HFF-Myc (cell line): Measurements from ENCODE around the gene TDRKH.

Experiments used
- DNase-seq: peaks from one replicate; pipeline ENCODE4 v3.0.0-alpha.2; 2011; ENCODE audit warnings: low read depth; ENCODE audit errors: extremely low read depth
- H3K4me3 ChIP-seq: replicated peaks from 2 replicates; pipeline ENCODE4 v1.5.1; 2011; ENCODE audit warnings: low read depth, mild to moderate bottlenecking, control low read depth, low read length
- TF ChIP-seq, protein P1 (sequence below): IDR thresholded peaks from 2 replicates; pipeline ENCODE4 v1.5.1; 2012; ENCODE audit warnings: mild to moderate bottlenecking, low read depth, low read length, control low read depth; ENCODE audit errors: missing control alignments

Gene TDRKH

DNA sequence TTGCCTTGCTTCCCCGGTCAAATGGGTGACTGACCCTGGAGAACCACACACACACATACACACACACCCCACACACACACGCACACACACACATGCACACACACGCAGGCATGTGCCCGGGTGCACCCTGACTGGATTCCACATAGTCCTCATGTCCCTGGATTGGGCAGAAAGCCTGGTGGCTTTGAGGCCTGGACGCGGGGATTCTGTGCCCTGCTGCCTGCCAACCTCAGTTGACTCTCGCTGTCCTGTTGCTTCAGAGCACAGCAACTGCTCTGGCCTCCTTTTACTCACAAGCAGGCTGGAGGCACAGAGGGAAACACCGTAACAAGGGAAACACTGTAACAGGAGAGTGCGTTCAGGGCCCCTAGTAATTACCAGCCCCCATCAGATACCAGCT lies 34.9 kb upstream of the TDRKH start:
- no peak for DNase-seq
- TF ChIP-seq, protein P1, sequence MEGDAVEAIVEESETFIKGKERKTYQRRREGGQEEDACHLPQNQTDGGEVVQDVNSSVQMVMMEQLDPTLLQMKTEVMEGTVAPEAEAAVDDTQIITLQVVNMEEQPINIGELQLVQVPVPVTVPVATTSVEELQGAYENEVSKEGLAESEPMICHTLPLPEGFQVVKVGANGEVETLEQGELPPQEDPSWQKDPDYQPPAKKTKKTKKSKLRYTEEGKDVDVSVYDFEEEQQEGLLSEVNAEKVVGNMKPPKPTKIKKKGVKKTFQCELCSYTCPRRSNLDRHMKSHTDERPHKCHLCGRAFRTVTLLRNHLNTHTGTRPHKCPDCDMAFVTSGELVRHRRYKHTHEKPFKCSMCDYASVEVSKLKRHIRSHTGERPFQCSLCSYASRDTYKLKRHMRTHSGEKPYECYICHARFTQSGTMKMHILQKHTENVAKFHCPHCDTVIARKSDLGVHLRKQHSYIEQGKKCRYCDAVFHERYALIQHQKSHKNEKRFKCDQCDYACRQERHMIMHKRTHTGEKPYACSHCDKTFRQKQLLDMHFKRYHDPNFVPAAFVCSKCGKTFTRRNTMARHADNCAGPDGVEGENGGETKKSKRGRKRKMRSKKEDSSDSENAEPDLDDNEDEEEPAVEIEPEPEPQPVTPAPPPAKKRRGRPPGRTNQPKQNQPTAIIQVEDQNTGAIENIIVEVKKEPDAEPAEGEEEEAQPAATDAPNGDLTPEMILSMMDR, result no peak
- H3K4me3 ChIP-seq, result no peak overlapping the region

DNA sequence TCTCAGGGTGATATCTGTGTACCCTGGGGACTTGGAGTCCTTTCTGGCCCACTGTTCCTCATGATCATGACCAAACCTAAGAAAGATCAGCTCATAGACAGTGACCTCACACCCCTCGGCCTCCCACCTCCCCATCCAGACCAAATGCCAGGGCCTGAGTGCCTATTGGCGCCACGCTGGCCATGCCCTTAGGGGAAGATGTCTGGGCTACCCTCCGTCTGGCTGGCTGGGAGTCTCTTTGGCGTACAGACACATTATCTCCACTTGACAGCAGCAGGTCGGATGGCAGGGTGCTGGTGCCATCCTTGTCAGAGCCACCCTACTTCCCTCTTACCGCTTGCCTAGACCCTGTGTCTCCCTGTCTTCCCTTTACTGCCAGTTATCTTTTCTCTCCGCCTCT lies 32.9 kb upstream of the TDRKH start:
- H3K4me3 ChIP-seq, result no peak overlapping the region
- DNase-seq, result no peak
- TF ChIP-seq, protein P1, result no peak

DNA sequence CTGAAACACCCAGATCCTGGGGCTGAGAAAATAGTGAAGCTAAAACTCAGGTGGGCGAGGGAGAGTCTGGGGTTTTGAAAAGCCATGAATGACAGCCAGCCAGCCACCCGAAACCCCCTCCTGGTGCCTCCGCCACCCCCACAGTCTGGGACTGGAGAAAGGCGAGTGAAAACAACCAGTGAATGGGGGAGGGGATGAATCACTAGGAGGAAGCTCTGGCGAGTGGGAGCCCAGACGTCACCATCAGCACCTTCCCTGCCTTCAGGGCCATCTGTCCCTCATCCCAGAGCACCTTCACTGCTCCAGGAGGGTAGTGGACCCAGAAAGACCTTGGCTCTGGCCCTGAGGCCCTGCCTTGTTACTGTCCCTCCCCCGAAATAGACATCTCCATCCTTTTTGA lies 32.1 kb upstream of the TDRKH start:
- no peak overlapping the region for H3K4me3 ChIP-seq
- TF ChIP-seq, protein P1, result no peak
- no peak for DNase-seq

DNA sequence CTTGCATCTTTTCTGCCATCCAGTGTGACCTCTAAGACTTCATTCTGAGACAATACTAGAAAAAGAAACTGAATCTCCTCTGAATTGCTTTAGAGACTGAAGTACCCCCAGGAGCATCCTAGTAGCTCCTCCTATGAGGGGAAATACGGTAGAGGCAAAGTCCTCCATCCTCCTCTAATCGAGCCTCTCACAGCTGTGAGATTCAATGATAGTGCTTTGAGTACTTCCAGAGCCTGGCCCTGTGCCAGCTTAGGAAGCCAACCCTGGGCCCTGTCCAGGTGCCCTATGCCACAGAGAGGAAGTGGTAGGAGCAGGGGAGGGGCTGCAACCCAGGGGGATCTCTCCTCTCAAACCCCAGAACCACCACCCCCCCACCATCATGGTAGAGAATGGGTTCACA lies 30.6 kb upstream of the TDRKH start:
- TF ChIP-seq, protein P1, result no peak

DNA sequence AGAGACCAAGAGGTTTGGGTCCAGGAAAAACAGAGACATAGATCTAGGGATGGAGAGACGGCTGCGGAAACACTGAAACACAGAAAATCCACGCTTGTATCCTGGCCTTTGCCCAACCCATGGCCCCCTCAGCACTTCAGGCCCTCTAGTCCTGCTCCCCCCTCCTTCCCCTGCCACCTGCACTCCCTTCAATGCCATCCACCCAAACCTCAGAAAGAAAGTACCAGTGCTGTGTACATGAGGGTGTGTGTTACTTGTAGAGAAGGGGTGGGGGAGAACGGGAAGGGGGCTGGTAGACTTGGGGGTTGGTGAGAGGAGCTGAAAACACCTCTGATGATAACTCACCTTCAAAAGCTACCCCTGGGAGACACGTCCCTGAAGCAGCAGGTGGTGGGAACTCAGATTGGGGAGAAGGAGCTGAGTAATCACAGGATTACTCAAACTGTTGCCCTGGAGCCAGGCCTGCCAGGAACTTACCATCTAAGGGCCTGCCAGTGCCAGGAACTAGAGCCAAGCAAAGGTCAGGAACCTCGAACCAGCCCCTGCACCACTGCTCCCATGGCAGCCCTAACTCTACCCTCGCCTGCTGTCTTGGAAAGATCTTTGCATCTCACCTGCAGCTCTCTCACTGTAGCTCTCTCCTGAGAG lies 29.8 kb upstream of the TDRKH start:
- no peak for DNase-seq
- H3K4me3 ChIP-seq, result no peak overlapping the region
- TF ChIP-seq, protein P1, result no peak

More for the DNA sequence above, 30.6 kb upstream of the TDRKH start:
- no peak overlapping the region for H3K4me3 ChIP-seq
- no peak for DNase-seq

DNA sequence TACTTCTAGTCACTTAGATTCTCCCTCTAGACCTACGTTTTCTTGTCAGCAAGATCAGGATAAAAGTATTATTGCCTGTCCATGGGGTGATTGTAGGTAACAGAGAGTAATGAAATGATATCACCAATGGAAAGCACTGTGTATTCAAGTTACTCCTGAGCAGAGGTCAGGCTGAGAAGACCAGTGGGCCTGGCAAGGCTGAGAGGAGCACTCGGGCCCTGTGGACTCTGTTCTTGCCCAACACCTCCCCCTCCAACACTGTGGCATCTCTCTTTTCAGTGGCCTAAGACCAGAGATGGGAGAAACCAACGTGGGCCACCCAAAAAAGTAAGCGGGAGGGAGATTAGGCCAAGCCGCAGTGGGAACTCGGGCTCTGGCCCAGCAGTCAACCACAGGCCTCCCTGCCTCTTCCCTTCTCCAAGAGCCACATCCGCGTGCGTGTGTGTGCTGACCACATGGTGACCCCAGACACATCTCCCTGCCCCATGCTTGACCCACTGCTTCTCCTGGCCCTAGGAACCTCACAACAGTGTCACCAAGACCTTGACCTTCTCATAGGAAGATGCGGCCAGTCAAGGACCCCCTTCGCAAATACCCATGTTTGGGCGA lies 29.0 kb upstream of the TDRKH start:
- no peak overlapping the region for H3K4me3 ChIP-seq
- no peak for DNase-seq
- TF ChIP-seq, protein P1, result no peak
